Prostate gland (tissue), 2 donors: ENCODE data around the gene FMNL1.

ENCODE experiments used
- POLR2A ChIP-seq: fragments of 450-650 bp; IDR thresholded peaks from one replicate; pipeline ENCODE4 v1.6.1; 2016; ENCODE audit warnings: antibody characterized with exemption, mild to moderate bottlenecking
- TF ChIP-seq, protein P1 (sequence below), 4 experiments: fragments of 200-600 bp in 2 of 4; fragments of 450-650 bp in 2 of 4; sonication (generic) in 2 of 4; IDR thresholded peaks; 1 replicate in 3 of 4; 2 replicates in 1 of 4; pipeline ENCODE4 v1.5.1; 2016 to 2019; ENCODE audit warnings: antibody characterized with exemption in 4 of 4, mild to moderate bottlenecking in 2 of 4, moderate library complexity in 2 of 4

DNA sequence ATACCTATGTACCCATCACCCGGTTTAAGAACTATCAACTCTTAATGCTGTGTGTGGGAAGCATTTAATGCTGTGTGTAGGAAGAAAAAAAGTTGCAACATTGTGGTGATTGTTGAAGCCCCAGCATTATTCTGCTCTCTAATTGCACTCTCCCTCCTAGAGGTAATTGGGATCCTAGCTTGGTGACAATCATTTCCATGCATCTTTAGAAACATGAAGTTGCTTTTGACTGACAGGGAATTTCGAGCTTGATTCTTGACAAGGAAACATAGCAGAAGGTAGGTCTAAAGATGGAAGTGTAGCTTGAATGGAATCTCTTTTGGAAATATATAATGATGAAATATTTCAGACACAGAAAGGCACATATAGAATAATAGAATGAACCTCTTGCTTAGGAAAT, 32.7 kb upstream of the FMNL1 start:
- TF ChIP-seq, protein P1, sequence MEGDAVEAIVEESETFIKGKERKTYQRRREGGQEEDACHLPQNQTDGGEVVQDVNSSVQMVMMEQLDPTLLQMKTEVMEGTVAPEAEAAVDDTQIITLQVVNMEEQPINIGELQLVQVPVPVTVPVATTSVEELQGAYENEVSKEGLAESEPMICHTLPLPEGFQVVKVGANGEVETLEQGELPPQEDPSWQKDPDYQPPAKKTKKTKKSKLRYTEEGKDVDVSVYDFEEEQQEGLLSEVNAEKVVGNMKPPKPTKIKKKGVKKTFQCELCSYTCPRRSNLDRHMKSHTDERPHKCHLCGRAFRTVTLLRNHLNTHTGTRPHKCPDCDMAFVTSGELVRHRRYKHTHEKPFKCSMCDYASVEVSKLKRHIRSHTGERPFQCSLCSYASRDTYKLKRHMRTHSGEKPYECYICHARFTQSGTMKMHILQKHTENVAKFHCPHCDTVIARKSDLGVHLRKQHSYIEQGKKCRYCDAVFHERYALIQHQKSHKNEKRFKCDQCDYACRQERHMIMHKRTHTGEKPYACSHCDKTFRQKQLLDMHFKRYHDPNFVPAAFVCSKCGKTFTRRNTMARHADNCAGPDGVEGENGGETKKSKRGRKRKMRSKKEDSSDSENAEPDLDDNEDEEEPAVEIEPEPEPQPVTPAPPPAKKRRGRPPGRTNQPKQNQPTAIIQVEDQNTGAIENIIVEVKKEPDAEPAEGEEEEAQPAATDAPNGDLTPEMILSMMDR (IDR thresholded peaks at IDR 0.05), result no peak
- no peak for TF ChIP-seq POLR2A
